ENCODE data around the gene GPHN. TPM values are rescaled to one million over a fixed set of nuclear protein-coding genes. Genes with fewer than 3 reads are reported as not detected.

GPHN gene
- total and polyA plus RNA-seq, 10 of the 15 experiments (the other 5 are each of a cell fraction or from before 2014, with no cell fraction given) = 22.3 to 48.8 (median 33.1) TPM

DNA sequence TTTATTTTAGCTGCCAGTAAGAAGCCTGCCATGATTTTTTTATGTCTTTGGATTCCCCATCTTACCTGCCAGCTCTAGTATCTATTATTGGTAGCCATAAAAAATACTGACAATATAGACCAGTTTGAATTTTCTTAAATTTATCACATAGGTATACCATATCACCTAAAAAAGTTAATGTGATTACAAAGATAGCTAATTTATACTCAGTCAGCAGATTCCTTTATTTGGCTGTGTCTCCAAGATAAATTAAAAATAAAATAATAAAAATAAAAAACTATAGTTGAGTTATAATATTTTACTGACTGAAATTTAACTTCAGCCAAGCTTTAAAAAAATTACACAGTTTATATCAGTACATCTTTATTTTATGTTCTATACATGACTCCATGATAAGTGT lies 128.3 kb downstream of the GPHN start (continued):
- TF ChIP-seq CUX1 (IDR thresholded peaks at IDR 0.05; ENCODE audit: insufficient replicate concordance, low read depth, low read length) (no peak), CBFB (IDR thresholded peaks at IDR 0.05; ENCODE audit: low read depth) (no peak), GATAD2B (conservative IDR thresholded peaks at IDR 0.05; ENCODE audit: low read depth) (no peak), POU2F2 (IDR thresholded peaks at IDR 0.05; ENCODE audit: borderline replicate concordance, low read depth, low read length) (no peak), SP1 (IDR thresholded peaks at IDR 0.05; ENCODE audit: low read depth, low read length) (no peak), ATF2 (IDR thresholded peaks at IDR 0.05; ENCODE audit: low read length) (no peak), BHLHE40 (IDR thresholded peaks at IDR 0.05; ENCODE audit: borderline replicate concordance in 1 of 2, low read depth in 2 of 2, low read length in 1 of 2) (no peak)
